H1 (cell line): ENCODE measurements around the gene LDAH. TPM values are rescaled to one million over a fixed set of nuclear protein-coding genes. Genes with fewer than 3 reads are reported as not detected.

ENCODE experiments used
- CTCF ChIA-PET: fragments of 300-600 bp; sonication (Branson Sonifier 250); formaldehyde crosslinking; loops from one replicate; lab custom pipeline; 2021; ENCODE audit not compliant: partially characterized antibody; lab: Charles Lee
- POLR2A ChIA-PET: fragments of 300-600 bp; sonication (Branson Sonifier 250); formaldehyde crosslinking; loops from one replicate; lab custom pipeline; 2021; ENCODE audit warnings: inconsistent platforms; ENCODE audit not compliant: partially characterized antibody; lab: Charles Lee
- DNase-seq, 2 experiments: peaks; one replicate each; pipeline versions ENCODE4 v3.0.0 to v3.0.0-alpha.2; 2010 to 2022; ENCODE audit warnings: low spot score in 2 of 2, low read depth in 1 of 2, mixed read lengths in 1 of 2
- FAIRE-seq: peaks from 2 replicates; lab custom pipeline; 2011; peaks lifted over from hg19 to GRCh38; lab: Jason Lieb, UNC
- H2AFZ ChIP-seq: 2 replicates; pipeline ENCODE4 v1.8.1; 2012; ENCODE audit warnings: low read length, inconsistent platforms
- H2AK5ac ChIP-seq: 2 replicates; pipeline ENCODE4 v1.6.1; 2013; ENCODE audit warnings: low read depth, low read length
- H2BK120ac ChIP-seq: replicated peaks from 2 replicates; pipeline ENCODE3; 2013; ENCODE audit warnings: low read depth, low read length, inconsistent platforms
- H2BK12ac ChIP-seq: 2 replicates; pipeline ENCODE4 v1.6.1; 2013; ENCODE audit warnings: low read depth, low read length
- H2BK15ac ChIP-seq: 2 replicates; pipeline ENCODE4 v1.6.1; 2013; ENCODE audit warnings: low read length
- H2BK20ac ChIP-seq: 2 replicates; pipeline ENCODE4 v1.6.1; 2013; ENCODE audit warnings: low read length
- H2BK5ac ChIP-seq: 2 replicates; pipeline ENCODE4 v1.6.1; 2013; ENCODE audit warnings: low read depth, low read length
- H3K14ac ChIP-seq: 2 replicates; pipeline ENCODE4 v1.6.1; 2013; ENCODE audit warnings: inconsistent platforms; ENCODE audit not compliant: insufficient read length
- H3K18ac ChIP-seq: 2 replicates; pipeline ENCODE4 v1.6.1; 2013; ENCODE audit warnings: low read length; ENCODE audit errors: extremely low read depth
- H3K23ac ChIP-seq: 2 replicates; pipeline ENCODE4 v1.6.1; 2013; ENCODE audit warnings: inconsistent platforms; ENCODE audit not compliant: insufficient read length
- H3K23me2 ChIP-seq: 2 replicates; pipeline ENCODE4 v1.6.1; 2013; ENCODE audit warnings: low read depth, low read length
- H3K27ac ChIP-seq: 2 replicates; pipeline ENCODE4 v1.6.1; 2011; ENCODE audit warnings: low read depth, low read length, inconsistent platforms
- H3K27me3 ChIP-seq, 4 experiments: replicated peaks in 1 of 4; 1 replicate in 1 of 4; 2 replicates in 3 of 4; pipeline versions ENCODE4 v1.6.1 to v1.8.1; 2011 to 2013; ENCODE audit warnings: low read length in 3 of 4, mild to moderate bottlenecking in 3 of 4, inconsistent platforms in 2 of 4, mixed read lengths in 2 of 4, moderate library complexity in 1 of 4; ENCODE audit not compliant: control insufficient read depth in 3 of 4, insufficient read depth in 3 of 4; ENCODE audit errors: extremely low read depth in 1 of 4
- H3K36me3 ChIP-seq, 4 experiments: 2 replicates each; pipeline versions ENCODE4 v1.6.1 to v1.8.1; 2011 to 2013; ENCODE audit warnings: mild to moderate bottlenecking in 4 of 4, low read length in 3 of 4, moderate library complexity in 2 of 4, control low read depth in 1 of 4, inconsistent platforms in 1 of 4; ENCODE audit not compliant: insufficient read depth in 4 of 4, control insufficient read depth in 2 of 4
- H3K4ac ChIP-seq: replicated peaks from 2 replicates; pipeline ENCODE3; 2013; ENCODE audit warnings: low read length, low read depth, mixed read lengths, inconsistent platforms; ENCODE audit not compliant: insufficient read length
- H3K4me1 ChIP-seq, 4 experiments: replicated peaks in 1 of 4; 1 replicate in 1 of 4; 2 replicates in 3 of 4; pipeline versions ENCODE4 v1.6.1 to v1.8.1; 2011 to 2013; ENCODE audit warnings: low read length in 3 of 4, inconsistent platforms in 2 of 4, mixed read lengths in 1 of 4; ENCODE audit not compliant: insufficient read depth in 4 of 4, control insufficient read depth in 3 of 4
- H3K4me2 ChIP-seq, 2 experiments: 2 replicates each; pipeline versions ENCODE4 v1.6.1 to v1.8.1; 2011 to 2013; ENCODE audit warnings: low read depth in 2 of 2, low read length in 2 of 2, control low read depth in 1 of 2, inconsistent platforms in 1 of 2, mild to moderate bottlenecking in 1 of 2; ENCODE audit not compliant: insufficient read depth in 1 of 2
- H3K4me3 ChIP-seq, 4 experiments: fragments of 200-600, 300-600 bp in 1 of 4; sonication (generic), shearing (Covaris generic), sonication (Bioruptor Twin) in 1 of 4; 2 replicates each; pipeline versions ENCODE4 v1.5.1 to v1.8.1; 2011 to 2016; ENCODE audit warnings: low read length in 4 of 4, low read depth in 3 of 4, control low read depth in 2 of 4, inconsistent platforms in 2 of 4, mild to moderate bottlenecking in 2 of 4, mixed read lengths in 1 of 4, moderate library complexity in 1 of 4; ENCODE audit not compliant: insufficient read depth in 2 of 4; ENCODE audit errors: extremely low read depth in 1 of 4
- H3K56ac ChIP-seq: replicated peaks from 2 replicates; pipeline ENCODE3; 2013; ENCODE audit warnings: low read depth, mild to moderate bottlenecking, mixed read lengths, low read length, inconsistent platforms; ENCODE audit not compliant: insufficient read length
- H3K79me1 ChIP-seq: 2 replicates; pipeline ENCODE4 v1.6.1; 2013; ENCODE audit warnings: low read depth, low read length, control low read depth
- H3K79me2 ChIP-seq, 2 experiments: 2 replicates each; pipeline versions ENCODE4 v1.6.1 to v1.8.1; 2012 to 2013; ENCODE audit warnings: low read length in 2 of 2, mild to moderate bottlenecking in 2 of 2, inconsistent platforms in 1 of 2; ENCODE audit not compliant: insufficient read depth in 2 of 2, control insufficient read depth in 1 of 2
- H3K9ac ChIP-seq, 4 experiments: replicated peaks in 1 of 4; 1 replicate in 1 of 4; 2 replicates in 3 of 4; pipeline versions ENCODE4 v1.6.1 to v1.8.1; 2011 to 2013; ENCODE audit warnings: low read depth in 3 of 4, low read length in 3 of 4, control low read depth in 2 of 4, mild to moderate bottlenecking in 2 of 4, moderate library complexity in 2 of 4, inconsistent platforms in 1 of 4; ENCODE audit errors: extremely low read depth in 1 of 4
- H3K9me3 ChIP-seq, 2 experiments: 2 replicates each; pipeline versions ENCODE4 v1.6.1 to v1.8.1; 2012 to 2013; ENCODE audit warnings: mild to moderate bottlenecking in 2 of 2, moderate library complexity in 2 of 2, control low read depth in 1 of 2, inconsistent platforms in 1 of 2, low read depth in 1 of 2, low read length in 1 of 2, mixed read lengths in 1 of 2; ENCODE audit not compliant: insufficient read depth in 2 of 2
- H4K20me1 ChIP-seq, 2 experiments: replicated peaks in 1 of 2; 2 replicates each; pipeline versions ENCODE3 to v1.8.1; 2011 to 2013; ENCODE audit warnings: inconsistent platforms in 2 of 2, low read length in 2 of 2, mild to moderate bottlenecking in 1 of 2; ENCODE audit not compliant: insufficient read depth in 2 of 2, control insufficient read depth in 1 of 2
- H4K5ac ChIP-seq: 2 replicates; pipeline ENCODE4 v1.6.1; 2013; ENCODE audit warnings: low read length, low read depth, mixed read lengths, inconsistent platforms; ENCODE audit not compliant: insufficient read length
- H4K8ac ChIP-seq: 2 replicates; pipeline ENCODE4 v1.8.0; 2013; ENCODE audit warnings: mild to moderate bottlenecking, moderate library complexity, low read length, inconsistent platforms; ENCODE audit not compliant: insufficient read depth; ENCODE audit errors: extremely low read depth
- H4K91ac ChIP-seq: replicated peaks from 2 replicates; pipeline ENCODE3; 2013; ENCODE audit warnings: low read length, mixed read lengths, inconsistent platforms; ENCODE audit not compliant: insufficient read length
- BRCA1 ChIP-seq: IDR thresholded peaks from 2 replicates; pipeline ENCODE4 v1.6.1; 2012; ENCODE audit warnings: low read depth, low read length, improper control_type of control experiment
- E2F6 ChIP-seq: IDR thresholded peaks from 2 replicates; pipeline ENCODE4 v1.6.1; 2012; ENCODE audit warnings: inconsistent platforms
- HDAC2 ChIP-seq, 2 experiments: fragments of 300-600 bp in 1 of 2; sonication (generic) in 1 of 2; IDR thresholded peaks; 2 replicates each; pipeline ENCODE4 v1.6.1; 2011 to 2012; ENCODE audit warnings: low read depth in 2 of 2, low read length in 2 of 2, mild to moderate bottlenecking in 2 of 2, moderate library complexity in 2 of 2, borderline replicate concordance in 1 of 2, inconsistent platforms in 1 of 2
- POLR2A ChIP-seq, 2 experiments: IDR thresholded peaks; 1 replicate in 1 of 2; 2 replicates in 1 of 2; pipeline ENCODE4 v1.6.1; 2011; ENCODE audit warnings: low read depth in 2 of 2, low read length in 2 of 2, mild to moderate bottlenecking in 2 of 2; ENCODE audit errors: control extremely low read depth in 1 of 2
- TEAD4 ChIP-seq: IDR thresholded peaks from 2 replicates; pipeline ENCODE4 v1.6.1; 2012; ENCODE audit warnings: low read depth, low read length, inconsistent platforms, mixed read lengths
- WGBS, 2 experiments: shearing (Covaris generic) in 1 of 2; methylation state at CpG; one replicate each; pipeline versions ENCODE4 v1.1.6 to v1.1.7; 2013 to 2015; ENCODE audit warnings: low lambda C conversion rate in 2 of 2, mixed read lengths in 2 of 2, inconsistent platforms in 1 of 2, low coverage in 1 of 2, missing lambda C conversion rate in 1 of 2; ENCODE audit not compliant: insufficient replicate concordance in 2 of 2, insufficient coverage in 1 of 2, insufficient read length in 1 of 2; ENCODE audit errors: extremely low coverage in 1 of 2, missing lambda C conversion rate in 1 of 2; 5-methylcytosine and 5-hydroxymethylcytosine counted together
- polyA plus RNA-seq, 7 experiments: library from polyadenylated mRNA; depleted of rRNA in 3 of 7; stranded (reverse) in 5 of 7; unstranded in 2 of 7; fragments of >200 nt in 5 of 7; fragments of 200-250 nt in 2 of 7; gene quantifications; 1 replicate in 5 of 7; 2 replicates in 1 of 7; 4 replicates in 1 of 7; pipeline versions ENCODE4 v1.2.1 to v1.2.3, GENCODE V29; 2011 to 2013; ENCODE audit warnings: missing spikeins in 2 of 7, mixed read lengths in 2 of 7
- total RNA-seq: library from RNA; stranded (reverse); fragmentation: NEBNext Ultra II Directional; extraction: Animal tissue kit (Norgen Biotek cat#: 25700); gene quantifications from 2 replicates; pipeline ENCODE4 v1.2.1, GENCODE V29; 2021

The LDAH gene
- total and polyA plus RNA-seq, 2 of the 8 experiments (the other 6 are each of a cell fraction or from before 2014, with no cell fraction given) = 10.9 to 26.3 TPM

GRCh38 chr2:20758997-20759396, 63.9 kb downstream of the LDAH start:
- Histone ChIP-seq H3K79me2 (no peaks in the 10 kb centered on the region), H4K8ac (no peak overlapping the region), H3K4me2 (no peak overlapping the region), H3K14ac (no peak overlapping the region), H2AFZ (no peak overlapping the region), H2BK120ac (no peak overlapping the region), H2BK15ac (no peak overlapping the region), H3K9me3 (0 out of 4 replicates have a peak, but pooled peaks cover 0 to 5% of the 10 kb centered on the region in 2 experiments), H3K27me3 (no peaks in the 10 kb centered on the region), H3K4ac (no peak overlapping the region), H3K18ac (no peak overlapping the region), H3K4me1 (peaks cover 0 to 2% (median 2%) of the 10 kb centered on the region in 4 experiments; a peak in 3 of 7 replicates), H3K23me2 (no peaks in the 10 kb centered on the region), H3K79me1 (no peaks in the 10 kb centered on the region), H3K9ac (no peak overlapping the region), H2BK12ac (no peak overlapping the region), H3K4me3 (no peak overlapping the region), H2BK5ac (no peak overlapping the region), H2AK5ac (no peak overlapping the region), H4K20me1 (no peaks in the 10 kb centered on the region), H3K27ac (no peak overlapping the region), H4K5ac (no peak overlapping the region), H3K56ac (no peak overlapping the region), H3K23ac (no peak overlapping the region), H3K36me3 (peaks cover 0 to 3% (median 1%) of the 10 kb centered on the region in 4 experiments; a peak in 4 of 8 replicates), H2BK20ac (no peak overlapping the region), H4K91ac (no peak overlapping the region)
- no peak for TF ChIP-seq TEAD4
- TF ChIP-seq BRCA1 = no peak
- no peak for TF ChIP-seq HDAC2 (IDR thresholded peaks at IDR 0.05; ENCODE audit: borderline replicate concordance in 1 of 2, low read depth in 2 of 2, low read length in 2 of 2)
- no peak for TF ChIP-seq E2F6
- TF ChIP-seq POLR2A (IDR thresholded peaks at IDR 0.05; ENCODE audit: control extremely low read depth in 1 of 2, low read depth in 2 of 2, low read length in 2 of 2) = no peak
- WGBS, 2 experiments = 90% methylated on average over 1 of the region's 1 CpG; no CpG with 5 or more reads in 1 of the 2 experiments
- FAIRE-seq (no peak), DNase-seq (no peak)
- POLR2A ChIA-PET = interaction anchor here (1.2 kb wide), 1 partner anchor 11 kb away, joined by 3 read pairs; no protein-coding TSS in a partner anchor
- CTCF ChIA-PET = interaction anchor here (1.2 to 3.7 kb wide), 8 partner anchors 10 to 207 kb away, joined by 3 to 18 read pairs (median 4); no protein-coding TSS in a partner anchor
